ENCODE results near the gene CLIC5.
A peak's percentile ranks its signal among the peaks of the same experiment; 100 is the strongest.

Gene CLIC5

DNA sequence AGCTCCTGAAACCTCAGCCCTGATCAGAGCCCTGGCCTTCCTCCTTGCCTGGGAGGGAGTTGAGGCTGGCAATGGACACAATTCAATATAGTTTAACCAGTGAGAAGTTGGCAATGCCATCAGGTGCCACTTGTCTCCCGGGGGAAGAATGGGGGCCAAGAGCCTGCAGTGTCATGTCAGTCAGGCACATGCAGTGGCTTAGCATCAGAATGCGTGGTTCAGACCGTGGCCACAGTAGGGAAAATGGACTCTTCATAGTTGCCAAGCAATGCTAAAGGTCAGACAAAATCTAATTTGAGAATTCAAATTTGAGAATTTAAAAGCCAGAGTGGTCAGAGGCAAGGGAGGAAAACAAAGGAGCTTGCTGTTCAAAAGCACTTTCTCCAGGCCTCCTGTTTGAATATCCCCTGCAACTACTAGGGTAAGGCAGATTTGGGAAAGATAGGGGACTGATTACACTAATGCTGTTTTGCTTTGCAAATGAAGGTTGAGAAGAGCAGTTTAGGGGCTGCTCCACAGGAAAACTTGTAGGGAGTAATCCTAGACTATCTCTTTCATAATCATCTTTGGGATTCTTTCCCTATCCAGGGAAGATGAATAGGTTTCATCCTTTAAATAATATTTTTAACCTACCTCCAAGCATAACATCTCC, 33.1 kb upstream of the CLIC5 start:
- Histone ChIP-seq H3K4me3 (ENCODE audit: low read depth, low read length) (no peak overlapping the region), H3K9ac (no peak overlapping the region), H3K36me3 (ENCODE audit: control insufficient read depth, insufficient read depth, low read length) (no peaks in the 10 kb centered on the region), H3K9me3 (ENCODE audit: control insufficient read depth, low read length) (no peaks in the 10 kb centered on the region), H2AFZ (no peak overlapping the region), H3K27ac (no peak overlapping the region), H3K4me2 (ENCODE audit: low read length) (no peak overlapping the region), H3K79me2 (no peaks in the 10 kb centered on the region), H3K27me3 (ENCODE audit: control insufficient read depth, insufficient read depth, low read length) (no peaks in the 10 kb centered on the region), H3K4me1 (no peaks in the 10 kb centered on the region)
- TF ChIP-seq, protein P1, sequence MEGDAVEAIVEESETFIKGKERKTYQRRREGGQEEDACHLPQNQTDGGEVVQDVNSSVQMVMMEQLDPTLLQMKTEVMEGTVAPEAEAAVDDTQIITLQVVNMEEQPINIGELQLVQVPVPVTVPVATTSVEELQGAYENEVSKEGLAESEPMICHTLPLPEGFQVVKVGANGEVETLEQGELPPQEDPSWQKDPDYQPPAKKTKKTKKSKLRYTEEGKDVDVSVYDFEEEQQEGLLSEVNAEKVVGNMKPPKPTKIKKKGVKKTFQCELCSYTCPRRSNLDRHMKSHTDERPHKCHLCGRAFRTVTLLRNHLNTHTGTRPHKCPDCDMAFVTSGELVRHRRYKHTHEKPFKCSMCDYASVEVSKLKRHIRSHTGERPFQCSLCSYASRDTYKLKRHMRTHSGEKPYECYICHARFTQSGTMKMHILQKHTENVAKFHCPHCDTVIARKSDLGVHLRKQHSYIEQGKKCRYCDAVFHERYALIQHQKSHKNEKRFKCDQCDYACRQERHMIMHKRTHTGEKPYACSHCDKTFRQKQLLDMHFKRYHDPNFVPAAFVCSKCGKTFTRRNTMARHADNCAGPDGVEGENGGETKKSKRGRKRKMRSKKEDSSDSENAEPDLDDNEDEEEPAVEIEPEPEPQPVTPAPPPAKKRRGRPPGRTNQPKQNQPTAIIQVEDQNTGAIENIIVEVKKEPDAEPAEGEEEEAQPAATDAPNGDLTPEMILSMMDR (IDR thresholded peaks at IDR 0.05) = no peak

DNA sequence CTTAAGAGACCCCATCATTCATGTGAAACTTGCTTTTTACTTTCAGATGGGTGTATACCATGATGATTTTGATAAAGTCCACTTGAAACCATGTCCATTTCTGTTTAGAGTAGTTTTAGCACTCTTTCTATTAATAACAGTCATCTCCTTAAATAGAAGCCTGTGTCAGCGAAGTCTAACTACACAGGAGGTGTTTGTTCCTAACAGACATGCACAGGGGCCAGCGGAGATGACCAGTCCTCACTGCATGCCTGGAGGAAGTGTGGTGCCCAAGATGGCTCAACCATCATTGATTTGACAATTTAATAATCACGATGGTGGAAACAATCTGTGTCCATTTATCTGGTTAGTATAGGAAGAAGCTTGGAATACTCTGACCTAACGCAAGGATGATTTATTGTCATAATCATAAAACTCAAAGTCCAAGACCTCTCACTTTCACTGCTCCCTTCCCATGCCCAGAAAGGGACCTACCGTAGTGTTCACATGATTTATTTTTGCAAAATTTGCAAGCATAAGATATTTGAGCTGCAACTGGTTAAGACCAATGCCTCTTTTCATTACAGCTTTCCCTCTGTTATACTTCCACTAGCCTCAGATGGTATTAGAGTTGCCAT, 31.0 kb upstream of the CLIC5 start:
- TF ChIP-seq, protein P1 (IDR thresholded peaks at IDR 0.05) = no peak
- Histone ChIP-seq H3K9me3 (ENCODE audit: control insufficient read depth, low read length) (no peaks in the 10 kb centered on the region), H3K36me3 (ENCODE audit: control insufficient read depth, insufficient read depth, low read length) (no peaks in the 10 kb centered on the region), H3K4me2 (ENCODE audit: low read length) (no peak overlapping the region), H3K27ac (no peak overlapping the region), H3K79me2 (no peaks in the 10 kb centered on the region), H3K4me3 (ENCODE audit: low read depth, low read length) (no peak overlapping the region), H3K27me3 (ENCODE audit: control insufficient read depth, insufficient read depth, low read length) (no peaks in the 10 kb centered on the region), H3K9ac (no peak overlapping the region), H2AFZ (no peak overlapping the region), H3K4me1 (no peaks in the 10 kb centered on the region)

DNA sequence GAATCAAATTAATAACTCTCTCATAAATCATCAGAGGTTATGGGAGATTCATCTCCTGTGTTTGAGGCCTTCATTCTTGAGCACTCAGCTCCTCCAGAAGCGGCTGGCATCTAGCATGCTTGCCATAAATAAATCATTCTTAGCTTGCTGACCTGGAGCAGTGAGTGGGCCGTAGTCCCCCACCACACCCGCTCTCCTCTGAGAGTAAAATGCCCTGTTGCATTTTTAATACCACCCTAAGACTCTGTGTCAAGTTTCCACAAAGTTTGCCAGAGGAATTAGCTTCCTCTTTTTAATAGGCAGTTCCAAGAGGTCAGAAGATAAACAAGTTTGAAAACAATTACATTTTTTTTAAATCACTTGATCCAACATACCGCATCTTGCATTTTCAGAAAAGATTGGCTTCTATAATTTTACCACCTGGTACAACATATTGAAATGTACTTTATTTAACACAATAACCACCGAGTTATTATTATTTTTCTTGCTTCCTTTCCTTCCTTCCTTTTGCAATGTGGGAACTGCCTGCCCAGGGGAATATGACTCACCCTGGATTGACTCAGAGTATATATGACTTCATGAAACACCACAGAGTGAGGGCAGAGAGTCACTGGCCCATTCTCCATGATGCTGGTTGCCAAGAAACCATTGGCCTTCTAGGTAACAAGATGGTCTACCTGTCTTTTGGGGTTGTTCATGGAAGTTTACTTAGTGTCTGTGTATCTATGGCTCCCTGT, 29.4 kb upstream of the CLIC5 start:
- H3K36me3 ChIP-seq (ENCODE audit: control insufficient read depth, insufficient read depth, low read length) = no peaks in the 10 kb centered on the region
- H3K4me2 ChIP-seq (ENCODE audit: low read length) = no peak overlapping the region
- TF ChIP-seq, protein P1 (IDR thresholded peaks at IDR 0.05) = no peak
- no peak overlapping the region for H3K27ac ChIP-seq
- H3K9ac ChIP-seq = no peak overlapping the region
- H3K4me1 ChIP-seq = no peaks in the 10 kb centered on the region
- no peaks in the 10 kb centered on the region for H3K27me3 ChIP-seq (ENCODE audit: control insufficient read depth, insufficient read depth, low read length)
- no peak overlapping the region for H3K4me3 ChIP-seq (ENCODE audit: low read depth, low read length)
- no peaks in the 10 kb centered on the region for H3K9me3 ChIP-seq (ENCODE audit: control insufficient read depth, low read length)
- no peaks in the 10 kb centered on the region for H3K79me2 ChIP-seq
- H2AFZ ChIP-seq = no peak overlapping the region

DNA sequence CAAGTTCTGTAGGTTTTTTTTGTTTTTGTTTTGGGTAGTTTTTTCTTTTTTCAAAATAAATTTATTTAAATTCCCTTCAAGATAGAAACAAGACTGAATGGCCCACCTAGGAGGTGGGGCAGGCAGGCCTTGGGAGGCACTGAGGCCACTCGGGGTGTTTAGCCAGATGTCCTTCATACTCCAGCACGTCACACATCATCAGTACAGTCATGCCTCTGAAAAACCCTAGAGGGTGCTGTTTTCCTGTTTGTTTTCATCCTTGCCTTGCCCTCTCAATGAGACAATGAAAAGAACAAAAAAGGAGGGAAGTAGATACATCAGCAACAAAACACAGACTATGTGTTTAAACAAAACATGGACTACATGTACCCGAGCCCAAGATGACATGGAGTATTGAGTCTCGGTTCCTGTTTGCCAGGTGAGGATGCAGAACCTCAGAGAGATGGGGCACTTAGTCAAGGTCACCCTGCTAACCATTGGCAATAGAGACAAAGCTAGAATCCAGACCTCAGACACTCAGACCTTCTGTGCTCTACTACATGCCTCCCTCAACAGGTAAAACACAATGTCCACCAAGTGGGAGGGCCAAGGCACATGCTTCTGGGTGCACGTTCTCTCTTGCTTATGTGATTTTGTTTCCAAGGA, 26.8 kb upstream of the CLIC5 start:
- H3K27ac ChIP-seq = no peak overlapping the region
- H3K9me3 ChIP-seq (ENCODE audit: control insufficient read depth, low read length) = no peaks in the 10 kb centered on the region
- H2AFZ ChIP-seq = no peak overlapping the region
- H3K36me3 ChIP-seq (ENCODE audit: control insufficient read depth, insufficient read depth, low read length) = no peaks in the 10 kb centered on the region
- no peak overlapping the region for H3K4me3 ChIP-seq (ENCODE audit: low read depth, low read length)
- no peak overlapping the region for H3K4me2 ChIP-seq (ENCODE audit: low read length)
- H3K9ac ChIP-seq = no peak overlapping the region
- no peaks in the 10 kb centered on the region for H3K79me2 ChIP-seq
- H3K27me3 ChIP-seq (ENCODE audit: control insufficient read depth, insufficient read depth, low read length) = no peaks in the 10 kb centered on the region
- TF ChIP-seq, protein P1 (IDR thresholded peaks at IDR 0.05) = peak; percentile 16
- H3K4me1 ChIP-seq = no peaks in the 10 kb centered on the region

All from parathyroid adenoma (tissue), 2 donors.